ENCODE measurements around the gene PHLPP2.
"Not testable (repeated sequence)": the region's sequence is repeated elsewhere in the genome, so short reads cannot be mapped to it uniquely, and the experiment has no call there.

PHLPP2 gene

DNA sequence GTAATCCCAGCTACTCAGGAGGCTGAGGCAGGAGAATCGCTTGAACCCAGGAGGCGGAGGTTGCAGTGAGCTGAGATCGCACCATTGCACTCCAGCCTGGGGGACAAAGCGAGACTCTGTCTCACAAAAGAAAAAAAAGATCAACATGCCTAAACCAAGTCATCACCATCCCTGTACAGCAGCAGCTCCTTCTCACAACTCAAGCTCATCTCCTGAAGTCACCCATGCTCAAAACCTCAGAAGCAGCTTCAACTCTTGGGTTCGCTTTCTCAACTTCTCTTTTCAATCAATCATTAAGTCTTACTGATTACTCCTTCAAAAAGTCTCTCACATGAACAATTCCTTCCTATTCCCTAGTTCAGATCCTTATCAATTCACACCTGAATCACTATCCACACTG lies 31.3 kb downstream of the PHLPP2 start:
- Histone ChIP-seq H3K4me1 (ENCODE audit: control insufficient read depth in 5 of 5, insufficient read depth in 5 of 5, low read length in 5 of 5) (no peaks in the 10 kb centered on the region), H3K4me3 (ENCODE audit: low read depth in 1 of 5, low read length in 5 of 5) (no peak overlapping the region), H3K9ac (ENCODE audit: low read length in 5 of 5) (no peak overlapping the region), H3K27me3 (ENCODE audit: control insufficient read depth in 5 of 5, insufficient read depth in 4 of 5, low read length in 5 of 5) (no peaks in the 10 kb centered on the region), H3K9me3 (ENCODE audit: control insufficient read depth in 5 of 5, low read length in 5 of 5) (no peaks in the 10 kb centered on the region), H3K36me3 (ENCODE audit: control insufficient read depth in 5 of 5, insufficient read depth in 5 of 5, low read length in 5 of 5) (peaks cover 2 to 22% (median 14%) of the 10 kb centered on the region in 5 donors), H3K27ac (ENCODE audit: low read depth, low read length) (no peak overlapping the region)

DNA sequence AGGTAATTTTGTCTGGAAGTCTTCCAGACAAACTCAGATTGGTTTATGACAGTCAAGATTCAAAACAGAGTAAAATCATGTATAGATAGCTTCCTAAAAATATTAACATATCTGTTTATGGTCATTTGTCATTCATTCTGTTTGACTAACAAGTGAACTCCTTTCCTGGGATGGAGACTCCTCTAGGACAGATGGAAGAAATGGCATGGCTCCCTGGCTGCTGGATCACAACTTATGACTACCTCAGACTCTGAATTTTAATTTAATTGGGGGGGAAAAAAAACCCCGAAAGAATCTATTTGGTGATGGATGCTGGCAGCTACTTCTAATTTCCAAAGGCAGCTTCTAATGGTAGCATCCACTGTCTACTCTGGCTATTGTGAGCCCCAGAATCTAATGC lies 34.6 kb downstream of the PHLPP2 start:
- no peak overlapping the region for H3K9ac ChIP-seq (ENCODE audit: low read length in 5 of 5)
- no peak overlapping the region for H3K27ac ChIP-seq (ENCODE audit: low read depth, low read length)
- H3K4me3 ChIP-seq (ENCODE audit: low read depth in 1 of 5, low read length in 5 of 5) = no peak overlapping the region
- H3K4me1 ChIP-seq (ENCODE audit: control insufficient read depth in 5 of 5, insufficient read depth in 5 of 5, low read length in 5 of 5) = no peaks in the 10 kb centered on the region
- H3K27me3 ChIP-seq (ENCODE audit: control insufficient read depth in 5 of 5, insufficient read depth in 4 of 5, low read length in 5 of 5) = no peaks in the 10 kb centered on the region
- peaks cover 6 to 24% (median 16%) of the 10 kb centered on the region in 5 donors for H3K36me3 ChIP-seq (ENCODE audit: control insufficient read depth in 5 of 5, insufficient read depth in 5 of 5, low read length in 5 of 5)
- no peaks in the 10 kb centered on the region for H3K9me3 ChIP-seq (ENCODE audit: control insufficient read depth in 5 of 5, low read length in 5 of 5)

DNA sequence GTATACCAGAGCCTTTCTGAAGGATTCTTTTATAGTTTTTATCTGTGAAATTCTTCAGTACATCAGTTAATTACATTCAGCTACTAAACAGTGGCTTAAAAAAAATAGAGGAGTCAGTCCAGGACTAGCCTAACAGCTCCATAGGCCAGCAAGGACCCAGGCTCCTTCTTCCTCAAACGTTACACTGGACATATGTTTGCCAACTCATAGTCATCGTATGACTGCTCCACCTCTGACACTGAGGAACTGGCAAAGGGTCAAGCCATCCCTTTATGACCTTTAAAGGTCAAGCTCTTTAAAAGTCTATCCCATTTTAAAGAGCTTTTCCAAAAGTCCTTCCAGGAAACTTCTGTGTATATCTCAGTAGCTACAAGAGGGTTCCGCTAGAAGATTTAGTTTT lies 36.6 kb downstream of the PHLPP2 start:
- H3K4me1 ChIP-seq (ENCODE audit: control insufficient read depth in 5 of 5, insufficient read depth in 5 of 5, low read length in 5 of 5) = no peaks in the 10 kb centered on the region
- H3K36me3 ChIP-seq (ENCODE audit: control insufficient read depth in 5 of 5, insufficient read depth in 5 of 5, low read length in 5 of 5) = peaks cover 6 to 32% (median 25%) of the 10 kb centered on the region in 5 donors
- H3K9me3 ChIP-seq (ENCODE audit: control insufficient read depth in 5 of 5, low read length in 5 of 5) = no peaks in the 10 kb centered on the region
- no peak overlapping the region for H3K27ac ChIP-seq (ENCODE audit: low read depth, low read length)
- H3K27me3 ChIP-seq (ENCODE audit: control insufficient read depth in 5 of 5, insufficient read depth in 4 of 5, low read length in 5 of 5) = no peaks in the 10 kb centered on the region
- no peak overlapping the region for H3K4me3 ChIP-seq (ENCODE audit: low read depth in 1 of 5, low read length in 5 of 5)
- no peak overlapping the region for H3K9ac ChIP-seq (ENCODE audit: low read length in 5 of 5)

DNA sequence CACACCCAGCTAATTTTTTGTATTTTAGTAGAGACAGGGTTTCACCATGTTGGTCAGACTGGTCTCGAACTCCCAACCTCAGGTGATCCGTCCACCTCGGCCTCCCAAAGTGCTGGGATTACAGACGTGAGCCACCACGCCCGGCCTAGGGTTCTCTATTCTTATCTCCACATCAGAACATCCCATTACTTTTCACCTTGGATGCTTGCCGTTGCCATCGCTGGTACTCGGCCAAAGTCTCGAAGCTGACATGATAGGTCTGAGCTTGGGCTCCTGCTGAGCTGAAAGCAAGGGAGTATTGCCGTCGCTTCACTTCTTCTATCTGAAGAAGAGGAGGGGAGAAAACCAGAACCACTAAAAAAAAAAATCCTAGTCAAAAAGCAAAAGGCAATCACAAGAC lies 40.2 kb downstream of the PHLPP2 start:
- not testable (repeated sequence) for H3K27ac ChIP-seq (ENCODE audit: low read depth, low read length); H3K4me1 ChIP-seq (ENCODE audit: control insufficient read depth in 5 of 5, insufficient read depth in 5 of 5, low read length in 5 of 5)

DNA sequence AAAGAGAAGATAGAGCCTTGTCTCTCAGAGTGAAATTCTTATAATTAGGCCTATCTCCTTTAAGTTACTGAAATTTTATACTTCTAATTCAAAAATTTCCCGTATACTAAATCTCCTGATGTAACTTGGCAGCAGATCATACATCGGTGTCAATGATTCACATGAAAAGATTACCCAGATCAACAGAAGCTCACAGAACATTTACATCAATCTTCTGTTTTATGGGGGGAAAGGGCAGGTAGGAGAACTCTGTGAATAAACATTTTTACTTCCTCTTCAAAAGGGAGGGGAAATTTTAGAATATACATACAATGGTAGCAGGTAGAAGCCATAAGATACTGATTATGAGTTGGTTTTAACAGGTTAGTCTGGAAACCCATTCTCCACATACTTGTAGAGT lies 43.1 kb downstream of the PHLPP2 start:
- H3K9ac ChIP-seq (ENCODE audit: low read length in 5 of 5) = no peak overlapping the region
- no peak overlapping the region for H3K27ac ChIP-seq (ENCODE audit: low read depth, low read length)
- no peaks in the 10 kb centered on the region for H3K4me1 ChIP-seq (ENCODE audit: control insufficient read depth in 5 of 5, insufficient read depth in 5 of 5, low read length in 5 of 5)
- no peaks in the 10 kb centered on the region for H3K27me3 ChIP-seq (ENCODE audit: control insufficient read depth in 5 of 5, insufficient read depth in 4 of 5, low read length in 5 of 5)
- no peak overlapping the region for H3K4me3 ChIP-seq (ENCODE audit: low read depth in 1 of 5, low read length in 5 of 5)
- peaks cover 23 to 44% (median 27%) of the 10 kb centered on the region in 5 donors for H3K36me3 ChIP-seq (ENCODE audit: control insufficient read depth in 5 of 5, insufficient read depth in 5 of 5, low read length in 5 of 5)
- H3K9me3 ChIP-seq (ENCODE audit: control insufficient read depth in 5 of 5, low read length in 5 of 5) = no peaks in the 10 kb centered on the region

More for the DNA sequence above, 40.2 kb downstream of the PHLPP2 start:
- H3K36me3 ChIP-seq (ENCODE audit: control insufficient read depth in 5 of 5, insufficient read depth in 5 of 5, low read length in 5 of 5) = peaks cover 16 to 37% (median 19%) of the 10 kb centered on the region in 5 donors
- H3K9ac ChIP-seq (ENCODE audit: low read length in 5 of 5); H3K4me3 ChIP-seq (ENCODE audit: low read depth in 1 of 5, low read length in 5 of 5); H3K9me3 ChIP-seq (ENCODE audit: control insufficient read depth in 5 of 5, low read length in 5 of 5); H3K27me3 ChIP-seq (ENCODE audit: control insufficient read depth in 5 of 5, insufficient read depth in 4 of 5, low read length in 5 of 5): not testable (repeated sequence)

DNA sequence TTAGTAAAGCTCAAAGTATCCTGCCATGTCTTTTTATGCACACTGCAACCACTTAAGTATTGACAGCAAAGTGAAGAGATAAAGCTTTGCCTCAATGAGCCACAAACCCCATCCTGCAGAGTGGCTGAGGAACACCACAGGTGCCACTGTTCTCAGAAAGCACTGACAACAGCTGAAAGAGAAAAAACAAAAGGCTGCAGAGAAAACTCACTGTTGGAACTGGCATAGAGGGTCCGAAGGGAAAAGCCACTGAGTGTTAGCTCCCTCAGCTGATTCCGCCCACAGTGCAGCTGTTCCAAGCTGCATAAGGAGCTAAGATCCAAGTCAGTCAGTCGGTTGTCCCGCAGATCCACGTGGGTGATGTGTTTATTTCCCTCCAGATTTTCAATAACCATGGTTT lies 48.3 kb downstream of the PHLPP2 start:
- H3K36me3 ChIP-seq (ENCODE audit: control insufficient read depth in 5 of 5, insufficient read depth in 5 of 5, low read length in 5 of 5) = peaks cover 33 to 53% (median 48%) of the 10 kb centered on the region in 5 donors
- H3K27ac ChIP-seq (ENCODE audit: low read depth, low read length) = no peak overlapping the region
- H3K9ac ChIP-seq (ENCODE audit: low read length in 5 of 5) = no peak overlapping the region

DNA sequence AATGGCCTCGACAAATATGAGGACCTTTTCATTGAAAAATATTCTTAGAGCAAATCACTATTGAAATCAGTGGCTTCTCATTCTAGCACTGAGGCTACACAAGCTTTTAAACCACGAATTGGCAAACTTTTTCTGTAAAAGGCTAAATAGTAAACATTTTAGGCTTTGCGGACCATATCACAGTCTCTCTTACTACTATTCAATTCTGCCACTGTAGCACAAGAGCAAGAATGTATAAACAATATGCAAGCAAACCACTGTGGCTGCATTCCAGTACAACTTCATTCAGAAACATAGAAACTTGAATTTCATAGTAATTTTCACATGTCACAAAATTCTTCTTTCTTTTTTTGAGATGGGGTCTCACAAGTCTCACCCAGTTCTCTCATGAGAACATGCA lies 49.1 kb downstream of the PHLPP2 start:
- H3K36me3 ChIP-seq (ENCODE audit: control insufficient read depth in 5 of 5, insufficient read depth in 5 of 5, low read length in 5 of 5) = peaks cover 29 to 58% (median 51%) of the 10 kb centered on the region in 5 donors
- H3K9me3 ChIP-seq (ENCODE audit: control insufficient read depth in 5 of 5, low read length in 5 of 5) = no peaks in the 10 kb centered on the region
- H3K9ac ChIP-seq (ENCODE audit: low read length in 5 of 5) = no peak overlapping the region
- no peaks in the 10 kb centered on the region for H3K4me1 ChIP-seq (ENCODE audit: control insufficient read depth in 5 of 5, insufficient read depth in 5 of 5, low read length in 5 of 5)
- H3K4me3 ChIP-seq (ENCODE audit: low read depth in 1 of 5, low read length in 5 of 5) = no peak overlapping the region
- H3K27me3 ChIP-seq (ENCODE audit: control insufficient read depth in 5 of 5, insufficient read depth in 4 of 5, low read length in 5 of 5) = no peaks in the 10 kb centered on the region
- H3K27ac ChIP-seq (ENCODE audit: low read depth, low read length) = no peak overlapping the region

More for the DNA sequence above, 48.3 kb downstream of the PHLPP2 start:
- Histone ChIP-seq H3K9me3 (ENCODE audit: control insufficient read depth in 5 of 5, low read length in 5 of 5) (no peaks in the 10 kb centered on the region), H3K27me3 (ENCODE audit: control insufficient read depth in 5 of 5, insufficient read depth in 4 of 5, low read length in 5 of 5) (no peaks in the 10 kb centered on the region), H3K4me3 (ENCODE audit: low read depth in 1 of 5, low read length in 5 of 5) (no peak overlapping the region), H3K4me1 (ENCODE audit: control insufficient read depth in 5 of 5, insufficient read depth in 5 of 5, low read length in 5 of 5) (no peaks in the 10 kb centered on the region)

DNA sequence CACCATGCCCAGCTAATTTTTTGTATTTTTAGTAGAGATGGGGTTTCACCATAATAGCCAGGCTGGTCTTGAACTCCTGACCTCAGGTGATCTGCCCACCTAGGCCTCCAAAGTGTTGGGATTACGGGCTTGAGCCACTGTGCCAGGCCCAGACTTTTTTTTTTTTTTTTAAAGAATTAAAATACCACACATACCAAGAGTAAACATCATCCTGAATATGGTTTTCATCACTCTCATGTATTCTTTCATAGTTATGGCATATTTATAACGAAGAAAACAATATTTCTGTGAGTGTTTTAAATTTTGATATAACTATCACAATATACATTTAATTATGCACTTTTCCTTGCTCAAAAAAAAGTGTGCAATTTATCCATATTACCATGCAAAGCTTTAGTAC lies 50.3 kb downstream of the PHLPP2 start:
- Histone ChIP-seq H3K4me3 (ENCODE audit: low read depth in 1 of 5, low read length in 5 of 5) (no peak overlapping the region), H3K36me3 (ENCODE audit: control insufficient read depth in 5 of 5, insufficient read depth in 5 of 5, low read length in 5 of 5) (peaks cover 36 to 67% (median 55%) of the 10 kb centered on the region in 5 donors), H3K9ac (ENCODE audit: low read length in 5 of 5) (no peak overlapping the region), H3K27me3 (ENCODE audit: control insufficient read depth in 5 of 5, insufficient read depth in 4 of 5, low read length in 5 of 5) (no peaks in the 10 kb centered on the region), H3K4me1 (ENCODE audit: control insufficient read depth in 5 of 5, insufficient read depth in 5 of 5, low read length in 5 of 5) (no peaks in the 10 kb centered on the region), H3K9me3 (ENCODE audit: control insufficient read depth in 5 of 5, low read length in 5 of 5) (no peaks in the 10 kb centered on the region), H3K27ac (ENCODE audit: low read depth, low read length) (no peak overlapping the region)

DNA sequence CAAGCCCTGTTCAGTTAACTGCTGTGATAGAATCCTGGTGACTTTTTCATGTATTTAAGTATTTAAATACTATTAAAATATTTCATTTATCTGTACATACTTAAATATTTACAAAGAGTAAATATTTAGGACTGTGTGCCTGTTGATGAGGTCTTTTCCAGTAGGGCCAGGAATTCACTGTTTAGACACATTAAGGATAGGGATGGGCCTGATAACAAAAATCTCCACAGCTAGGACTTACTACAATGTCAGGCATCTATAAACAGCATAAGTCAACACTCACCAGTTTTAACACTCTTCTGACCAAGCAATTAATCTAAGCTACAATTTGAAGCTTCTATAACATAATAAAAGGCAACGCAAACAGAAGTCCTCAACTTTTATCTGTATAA lies 50.9 kb downstream of the PHLPP2 start:
- Histone ChIP-seq H3K9ac (ENCODE audit: low read length in 5 of 5) (no peak overlapping the region), H3K27ac (ENCODE audit: low read depth, low read length) (no peak overlapping the region), H3K4me3 (ENCODE audit: low read depth in 1 of 5, low read length in 5 of 5) (no peak overlapping the region), H3K36me3 (ENCODE audit: control insufficient read depth in 5 of 5, insufficient read depth in 5 of 5, low read length in 5 of 5) (peaks cover 35 to 66% (median 55%) of the 10 kb centered on the region in 5 donors), H3K9me3 (ENCODE audit: control insufficient read depth in 5 of 5, low read length in 5 of 5) (no peaks in the 10 kb centered on the region), H3K4me1 (ENCODE audit: control insufficient read depth in 5 of 5, insufficient read depth in 5 of 5, low read length in 5 of 5) (no peaks in the 10 kb centered on the region), H3K27me3 (ENCODE audit: control insufficient read depth in 5 of 5, insufficient read depth in 4 of 5, low read length in 5 of 5) (no peaks in the 10 kb centered on the region)

DNA sequence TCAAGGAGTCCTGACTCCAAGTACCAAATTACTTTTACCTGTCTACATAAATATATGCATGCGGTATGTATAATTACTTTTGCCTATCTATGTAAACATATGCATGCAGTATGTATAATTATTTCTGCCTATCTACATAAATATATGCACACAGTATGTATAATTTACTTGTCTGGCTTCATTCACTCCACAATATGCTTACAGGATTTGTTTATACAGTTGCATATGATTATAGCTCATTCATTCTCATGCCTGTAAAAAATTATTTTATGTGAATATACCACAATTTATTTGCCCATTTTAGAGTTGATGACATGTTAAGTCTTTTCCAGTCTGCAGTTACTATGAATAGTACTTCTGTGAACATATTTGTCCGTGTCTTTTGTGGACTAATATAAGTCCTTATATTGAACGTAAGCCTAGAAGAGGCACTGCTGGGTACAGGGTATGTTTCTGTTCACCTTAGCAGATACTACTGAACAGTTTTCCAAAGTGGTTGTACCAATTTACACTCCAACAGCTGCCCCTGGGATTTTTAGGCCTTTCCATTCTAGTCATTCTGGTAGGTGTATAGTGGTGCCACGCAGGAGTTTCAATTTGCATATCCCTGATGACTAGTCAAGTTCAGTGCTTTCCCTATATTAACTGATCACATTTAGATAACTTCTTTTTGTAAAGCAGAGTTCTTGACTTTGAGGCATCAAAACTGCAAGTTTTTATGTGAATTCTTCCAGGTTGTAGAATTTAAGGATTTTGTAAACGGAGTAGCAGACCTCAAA lies 51.5 kb downstream of the PHLPP2 start:
- H3K36me3 ChIP-seq (ENCODE audit: control insufficient read depth in 5 of 5, insufficient read depth in 5 of 5, low read length in 5 of 5) = peaks cover 34 to 64% (median 52%) of the 10 kb centered on the region in 5 donors
- no peak overlapping the region for H3K27ac ChIP-seq (ENCODE audit: low read depth, low read length)
- no peak overlapping the region for H3K9ac ChIP-seq (ENCODE audit: low read length in 5 of 5)
- no peaks in the 10 kb centered on the region for H3K27me3 ChIP-seq (ENCODE audit: control insufficient read depth in 5 of 5, insufficient read depth in 4 of 5, low read length in 5 of 5)
- H3K9me3 ChIP-seq (ENCODE audit: control insufficient read depth in 5 of 5, low read length in 5 of 5) = no peaks in the 10 kb centered on the region
- H3K4me3 ChIP-seq (ENCODE audit: low read depth in 1 of 5, low read length in 5 of 5) = no peak overlapping the region
- no peaks in the 10 kb centered on the region for H3K4me1 ChIP-seq (ENCODE audit: control insufficient read depth in 5 of 5, insufficient read depth in 5 of 5, low read length in 5 of 5)

Data from subcutaneous abdominal adipose tissue (tissue), 5 donors.